GM12801 (cell line): ENCODE results near the gene ANKRD11.

Source experiments
- CTCF ChIP-seq: IDR thresholded peaks from one replicate; pipeline ENCODE4 v1.5.1; 2011; ENCODE audit warnings: control low read depth; ENCODE audit not compliant: insufficient read length; ENCODE audit errors: extremely low read depth

The ANKRD11 gene

GRCh38 chr16:89313583-89313982 is 176.8 kb downstream of the ANKRD11 start:
- TF ChIP-seq CTCF, result no peak

DNA sequence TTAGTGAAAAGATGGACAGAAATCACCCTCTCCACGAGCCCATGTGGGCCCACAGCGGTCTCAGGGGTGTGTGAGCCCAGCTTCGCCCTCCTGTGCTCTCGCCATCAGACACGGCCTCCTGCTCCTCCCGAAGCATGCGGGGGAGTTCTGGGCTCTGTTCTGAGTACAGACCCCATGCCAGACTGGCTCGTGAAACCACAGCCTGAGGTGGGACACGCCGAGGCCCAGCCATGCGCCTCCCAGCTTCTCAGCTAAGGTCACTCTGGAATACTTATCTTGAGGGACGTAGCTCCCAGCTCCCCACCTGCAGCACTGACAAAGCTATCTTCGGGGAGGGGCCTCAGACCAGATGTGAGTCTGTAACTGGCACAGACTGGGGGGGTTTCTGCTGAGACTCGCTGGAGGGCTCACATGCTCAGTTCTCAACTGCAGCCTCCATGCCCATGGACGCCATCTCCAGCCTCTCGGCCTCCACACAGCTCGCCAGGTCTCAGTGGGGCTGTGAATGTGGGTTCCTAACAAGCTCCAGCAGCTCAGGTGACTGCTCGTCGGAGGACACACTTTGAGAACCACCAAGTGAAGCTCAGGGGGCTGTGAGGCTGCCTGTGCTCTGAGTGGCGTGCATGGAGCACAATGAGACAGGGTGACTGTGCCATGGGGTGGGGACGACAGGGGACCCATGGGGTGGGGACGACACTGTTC is 177.6 kb downstream of the ANKRD11 start:
- no peak for TF ChIP-seq CTCF

DNA sequence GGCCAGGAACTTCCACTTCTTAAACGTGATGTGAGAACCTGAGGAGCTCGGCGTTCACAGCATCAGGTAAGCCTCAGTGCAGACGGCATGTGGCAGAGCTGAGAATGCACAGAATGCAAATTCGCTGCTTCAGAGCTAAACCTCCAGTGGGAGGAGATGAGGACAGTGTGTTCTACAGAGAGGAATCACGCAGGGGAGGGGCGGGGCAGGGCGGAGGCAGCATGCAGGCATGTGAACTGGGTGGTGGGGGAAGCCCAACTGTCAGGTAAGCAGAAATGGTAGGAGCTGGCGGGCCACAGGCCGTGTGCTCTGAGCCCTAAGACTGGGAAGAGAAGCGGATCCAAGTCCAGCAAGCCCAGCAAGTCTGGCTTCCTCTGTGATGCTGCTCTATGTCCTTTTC is 178.2 kb downstream of the ANKRD11 start:
- no peak for TF ChIP-seq CTCF

GRCh38 chr16:89311636-89312035 is 178.7 kb downstream of the ANKRD11 start:
- no peak for TF ChIP-seq CTCF

DNA sequence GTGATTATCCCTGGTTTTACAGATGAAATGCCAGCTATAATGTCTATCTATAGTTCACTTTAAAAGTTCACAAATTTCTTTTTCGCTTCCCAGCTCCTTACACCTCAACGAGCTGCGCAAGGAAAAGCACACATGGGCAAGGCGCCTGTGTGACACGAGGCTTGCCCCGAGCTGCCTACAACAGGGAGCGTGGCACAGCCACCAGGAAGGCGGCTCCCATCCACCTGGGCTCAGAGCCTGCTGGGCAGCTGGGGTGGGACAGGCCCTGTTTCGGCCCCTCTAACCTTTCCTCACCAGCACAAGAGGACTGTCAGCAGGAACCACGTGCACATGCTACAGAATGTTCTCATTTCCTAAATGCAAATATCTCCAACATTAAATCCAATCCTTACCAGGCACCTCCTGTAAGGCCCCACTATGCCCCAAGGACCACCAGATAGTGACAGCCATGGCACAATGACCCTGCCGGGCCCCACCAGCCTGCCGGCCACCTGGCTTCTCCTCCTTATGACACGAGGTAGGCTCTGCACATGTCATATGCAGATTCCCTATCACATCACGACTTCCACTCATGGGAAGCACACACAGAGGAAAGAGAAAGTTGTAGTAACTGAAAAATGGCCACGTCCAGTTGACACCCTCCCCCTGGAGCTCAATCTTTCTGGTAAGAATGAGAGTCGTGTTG is 180.8 kb downstream of the ANKRD11 start:
- TF ChIP-seq CTCF, result no peak

- TF ChIP-seq CTCF, result no peak
Observed at GRCh38 chr16:89308391-89309333, 181.7 kb downstream of the ANKRD11 start.

DNA sequence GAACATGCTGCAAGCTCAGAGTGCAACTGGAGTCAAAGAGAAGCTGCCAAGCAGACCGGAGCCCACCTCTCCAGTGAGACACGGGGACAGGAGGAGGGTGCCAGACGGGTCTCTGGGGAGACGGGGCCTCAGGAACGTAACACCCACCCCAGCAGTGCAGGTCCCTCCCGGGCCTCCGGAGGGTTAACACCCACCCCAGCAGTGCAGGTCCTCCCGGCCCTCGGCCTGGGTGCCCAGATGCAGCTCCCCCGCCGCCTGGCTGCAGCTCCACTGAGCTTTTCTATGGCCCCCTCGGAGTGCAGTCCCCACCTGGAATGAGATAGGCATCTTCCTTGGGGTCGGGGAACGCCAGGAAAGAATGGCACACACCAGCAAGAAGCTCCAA is 182.9 kb downstream of the ANKRD11 start:
- TF ChIP-seq CTCF, result no peak
